IMR-90 (cell line): ENCODE measurements around the gene SLIT3. TPM values are rescaled to one million over a fixed set of nuclear protein-coding genes. Genes with fewer than 3 reads are reported as not detected.

ENCODE experiments used
- ATAC-seq: fragments of 200-7000 bp; cut with Tn5 transposase; 2 replicates; pipeline ENCODE4 v1.9.1; 2020; ENCODE audit warnings: low read depth, mild to moderate bottlenecking, moderate library complexity
- BruUV-seq: library from RNA; stranded (reverse); fragments of 400-500 nt; replicated peaks from 2 replicates; lab custom pipeline; 2021; lab: Mats Ljungman, UMichigan
- CTCF ChIA-PET: fragments of 300-600 bp; formaldehyde crosslinking; extraction: SDS; loops from one replicate; lab custom pipeline; 2021; ENCODE audit warnings: antibody characterized with exemption; lab: Yijun Ruan, JAX
- POLR2A ChIA-PET: fragments of 300-600 bp; sonication (Branson Sonifier 250); formaldehyde crosslinking; loops from one replicate; lab custom pipeline; 2022; ENCODE audit warnings: antibody characterized with exemption; ENCODE audit not compliant: unreplicated experiment; lab: Charles Lee
- DNase-seq: peaks from one replicate; pipeline ENCODE4 v3.0.0; 2013
- H2AFZ ChIP-seq: replicated peaks from 2 replicates; pipeline ENCODE3; 2013; ENCODE audit warnings: low read length, mild to moderate bottlenecking; ENCODE audit not compliant: poor library complexity
- H2AK5ac ChIP-seq: 2 replicates; pipeline ENCODE4 v1.6.1; 2013; ENCODE audit warnings: low read depth, low read length, inconsistent platforms
- H2AK9ac ChIP-seq: replicated peaks from 2 replicates; pipeline ENCODE3; 2013; ENCODE audit warnings: mild to moderate bottlenecking, low read depth, low read length, moderate library complexity; ENCODE audit not compliant: poor library complexity
- H2BK120ac ChIP-seq: 2 replicates; pipeline ENCODE4 v1.6.1; 2013; ENCODE audit warnings: low read depth, low read length, inconsistent platforms
- H2BK15ac ChIP-seq: 3 replicates; pipeline ENCODE4 v1.6.1; 2013; ENCODE audit warnings: low read depth, low read length, inconsistent platforms
- H2BK20ac ChIP-seq: 2 replicates; pipeline ENCODE4 v1.6.1; 2013; ENCODE audit warnings: low read depth, mild to moderate bottlenecking, inconsistent platforms, low read length, moderate library complexity
- H2BK5ac ChIP-seq: 2 replicates; pipeline ENCODE4 v1.6.1; 2013; ENCODE audit warnings: mild to moderate bottlenecking, low read depth, low read length, inconsistent platforms; ENCODE audit not compliant: poor library complexity, severe bottlenecking
- H3K14ac ChIP-seq: replicated peaks from 2 replicates; pipeline ENCODE4 v1.6.1; 2013; ENCODE audit warnings: low read depth, low read length, inconsistent platforms
- H3K18ac ChIP-seq: 2 replicates; pipeline ENCODE4 v1.6.1; 2013; ENCODE audit warnings: low read depth, low read length, control low read depth
- H3K23ac ChIP-seq: 2 replicates; pipeline ENCODE4 v1.6.1; 2013; ENCODE audit warnings: low read depth, low read length, inconsistent platforms
- H3K27ac ChIP-seq: 2 replicates; pipeline ENCODE4 v1.5.1; 2013; ENCODE audit warnings: mild to moderate bottlenecking, control low read depth, low read length; ENCODE audit not compliant: insufficient read depth
- H3K27me3 ChIP-seq: 2 replicates; pipeline ENCODE4 v1.6.1; 2013; ENCODE audit warnings: low read length; ENCODE audit not compliant: control insufficient read depth, insufficient read depth
- H3K36me3 ChIP-seq: 2 replicates; pipeline ENCODE4 v1.6.1; 2013; ENCODE audit warnings: low read length, mixed read lengths; ENCODE audit not compliant: control insufficient read depth, insufficient read depth
- H3K4ac ChIP-seq: 2 replicates; pipeline ENCODE4 v1.6.1; 2013; ENCODE audit warnings: low read depth, low read length, inconsistent platforms
- H3K4me1 ChIP-seq: 2 replicates; pipeline ENCODE4 v1.6.1; 2013; ENCODE audit warnings: low read length, mixed read lengths; ENCODE audit not compliant: control insufficient read depth, insufficient read depth
- H3K4me2 ChIP-seq: 2 replicates; pipeline ENCODE4 v1.6.1; 2013; ENCODE audit warnings: low read depth, mild to moderate bottlenecking, control low read depth, low read length, moderate library complexity
- H3K4me3 ChIP-seq: 2 replicates; pipeline ENCODE4 v1.5.1; 2013; ENCODE audit warnings: low read depth, mild to moderate bottlenecking, control low read depth, low read length, moderate library complexity; ENCODE audit not compliant: insufficient read depth
- H3K56ac ChIP-seq: 2 replicates; pipeline ENCODE4 v1.6.1; 2013; ENCODE audit warnings: low read length, inconsistent platforms; ENCODE audit not compliant: insufficient read depth; ENCODE audit errors: extremely low read depth
- H3K79me1 ChIP-seq, 2 experiments: 2 replicates each; pipeline ENCODE4 v1.6.1; 2013; ENCODE audit warnings: low read length in 2 of 2, inconsistent platforms in 1 of 2, low read depth in 1 of 2
- H3K9ac ChIP-seq: 2 replicates; pipeline ENCODE4 v1.6.1; 2013; ENCODE audit warnings: low read depth, low read length, control low read depth
- H3K9me1 ChIP-seq: 2 replicates; pipeline ENCODE4 v1.6.1; 2013; ENCODE audit warnings: low read length, inconsistent platforms; ENCODE audit not compliant: insufficient read depth
- H3K9me3 ChIP-seq: 2 replicates; pipeline ENCODE4 v1.6.1; 2013; ENCODE audit warnings: low read length; ENCODE audit not compliant: control insufficient read depth, insufficient read depth
- H4K20me1 ChIP-seq: 2 replicates; pipeline ENCODE4 v1.6.1; 2013; ENCODE audit warnings: low read length, inconsistent platforms; ENCODE audit not compliant: insufficient read depth
- H4K5ac ChIP-seq: 2 replicates; pipeline ENCODE4 v1.6.1; 2013; ENCODE audit warnings: mild to moderate bottlenecking, low read depth, low read length, control low read depth
- H4K8ac ChIP-seq, 2 experiments: 2 replicates each; pipeline ENCODE4 v1.6.1; 2013; ENCODE audit warnings: low read depth in 2 of 2, low read length in 2 of 2, control low read depth in 1 of 2, inconsistent platforms in 1 of 2
- H4K91ac ChIP-seq: 2 replicates; pipeline ENCODE4 v1.6.1; 2013; ENCODE audit warnings: low read depth, low read length, inconsistent platforms; ENCODE audit not compliant: insufficient read depth
- BHLHE40 ChIP-seq: fragments of 150-350 bp; IDR thresholded peaks from 2 replicates; pipeline ENCODE4 v1.6.1; 2016; ENCODE audit warnings: mild to moderate bottlenecking, low read depth, low read length
- CEBPB ChIP-seq: IDR thresholded peaks from 2 replicates; pipeline ENCODE4 v1.6.1; 2012; ENCODE audit warnings: low read depth, low read length, improper control_type of control experiment
- CHD1 ChIP-seq: IDR thresholded peaks from 2 replicates; pipeline ENCODE4 v1.6.1; 2012; ENCODE audit warnings: low read depth, low read length, improper control_type of control experiment
- CTCF ChIP-seq: conservative IDR thresholded peaks from 2 replicates; pipeline ENCODE4 v1.5.1; 2012; ENCODE audit warnings: mild to moderate bottlenecking, low read depth, low read length, improper control_type of control experiment
- FOS ChIP-seq: fragments of 150-350 bp; IDR thresholded peaks from 2 replicates; pipeline ENCODE4 v1.6.1; 2016; ENCODE audit warnings: low read depth, low read length
- MAFK ChIP-seq: IDR thresholded peaks from 2 replicates; pipeline ENCODE4 v1.6.1; 2012; ENCODE audit warnings: low read depth, low read length, improper control_type of control experiment
- MAZ ChIP-seq: IDR thresholded peaks from 2 replicates; pipeline ENCODE4 v1.6.1; 2012; ENCODE audit warnings: low read depth, mild to moderate bottlenecking, low read length, improper control_type of control experiment, moderate library complexity, borderline replicate concordance
- MXI1 ChIP-seq: IDR thresholded peaks from 2 replicates; pipeline ENCODE4 v1.6.1; 2012; ENCODE audit warnings: low read depth, mild to moderate bottlenecking, low read length, moderate library complexity, borderline replicate concordance
- NFE2L2 ChIP-seq: fragments of 150-350 bp; IDR thresholded peaks from 2 replicates; pipeline ENCODE4 v1.6.1; 2016; ENCODE audit warnings: low read depth, mild to moderate bottlenecking, low read length
- POLR2A ChIP-seq: IDR thresholded peaks from 2 replicates; pipeline ENCODE4 v1.6.1; 2012; ENCODE audit warnings: mild to moderate bottlenecking, low read depth, low read length
- RAD21 ChIP-seq: IDR thresholded peaks from 2 replicates; pipeline ENCODE4 v1.6.1; 2012; ENCODE audit warnings: low read length, improper control_type of control experiment
- RCOR1 ChIP-seq: IDR thresholded peaks from 2 replicates; pipeline ENCODE4 v1.6.1; 2012; ENCODE audit warnings: mild to moderate bottlenecking, low read length, improper control_type of control experiment; ENCODE audit not compliant: insufficient replicate concordance
- RFX5 ChIP-seq: IDR thresholded peaks from 2 replicates; pipeline ENCODE4 v1.8.0; 2012; ENCODE audit warnings: low read depth, mild to moderate bottlenecking, low read length, moderate library complexity
- SMC3 ChIP-seq: fragments of 150-350 bp; IDR thresholded peaks from 2 replicates; pipeline ENCODE4 v1.6.1; 2016; ENCODE audit warnings: low read depth, mild to moderate bottlenecking, antibody characterized with exemption, low read length, moderate library complexity
- USF2 ChIP-seq: fragments of 150-350 bp; IDR thresholded peaks from 2 replicates; pipeline ENCODE4 v1.6.1; 2017; ENCODE audit warnings: mild to moderate bottlenecking, antibody characterized with exemption, low read length, low read depth
- WGBS, 2 experiments: methylation state at CpG; one replicate each; pipeline versions ENCODE4 v1.1.5 to v1.1.7; 2013; ENCODE audit warnings: missing lambda C conversion rate in 2 of 2; ENCODE audit not compliant: insufficient read length in 1 of 2; ENCODE audit errors: extremely low coverage in 2 of 2; 5-methylcytosine and 5-hydroxymethylcytosine counted together
- dilution Hi-C: fragments of 300-500 bp; cut with HindIII; formaldehyde crosslinking; loops from one replicate; pipeline ENCODE4 v1.14.3; 2018; ENCODE audit warnings: low sequenced_read_pairs; ENCODE audit not compliant: unreplicated experiment
- in situ Hi-C: fragments of 300-500 bp; cut with MboI; formaldehyde crosslinking; loops from 3 replicates; pipeline ENCODE4 v1.14.3; 2019; ENCODE audit warnings: low sequenced_read_pairs, inconsistent platforms, mixed read lengths
- intact Hi-C: fragments of 100-400 bp; cut with micrococcal nuclease; formaldehyde crosslinking; loops from 2 replicates; pipeline ENCODE4 v1.10.0; 2022
- polyA plus RNA-seq, 3 experiments: library from polyadenylated mRNA; depleted of rRNA; stranded (reverse); fragments of >200 nt; gene quantifications; 2 replicates each; pipeline ENCODE4 v1.2.3, GENCODE V29; 2012; ENCODE audit warnings: low replicate concordance in 1 of 3
- total RNA-seq: library from RNA; depleted of rRNA; stranded (reverse); fragments of >200 nt; gene quantifications from 2 replicates; pipeline ENCODE4 v1.2.3, GENCODE V29; 2012

The SLIT3 gene
- total and polyA plus RNA-seq, 2 of the 4 experiments (the other 2 are of a cell fraction) = 0.18 to 0.50 TPM

GRCh38 chr5:168943091-168943884, 357.7 kb downstream of the SLIT3 start:
- Histone ChIP-seq H3K27ac (no peak overlapping the region), H3K27me3 (no peaks in the 10 kb centered on the region; the same call in 1 of the 2 replicates), H2BK15ac (no peak overlapping the region), H3K18ac (no peak overlapping the region), H3K4me2 (no peak overlapping the region), H3K9me1 (no peaks in the 10 kb centered on the region), H2AK9ac (no peak overlapping the region), H2BK120ac (no peak overlapping the region), H3K79me1 (no peaks in the 10 kb centered on the region), H2BK5ac (no peak overlapping the region), H4K8ac (no peak overlapping the region), H3K4me3 (no peak overlapping the region), H4K5ac (no peak overlapping the region), H3K4ac (no peak overlapping the region), H2BK20ac (no peak overlapping the region), H3K9ac (no peak overlapping the region), H2AK5ac (no peak overlapping the region), H3K23ac (no peak overlapping the region), H3K4me1 (no peaks in the 10 kb centered on the region), H3K9me3 (no peaks in the 10 kb centered on the region), H3K36me3 (no peaks in the 10 kb centered on the region), H3K14ac (no peak overlapping the region), H2AFZ (no peak overlapping the region), H4K91ac (no peak overlapping the region), H4K20me1 (no peaks in the 10 kb centered on the region), H3K56ac (no peak overlapping the region)
- POLR2A ChIA-PET = no interaction called here
- DNase-seq = no peak
- BruUV-seq = no TSS peak
- WGBS, 2 experiments = 17% methylated on average over 1 of the region's 2 CpGs; no CpG with 5 or more reads in 1 of the 2 experiments
- in situ Hi-C loops (no loop called here), dilution Hi-C loops (no loop called here), intact Hi-C loops (no loop called here)
- CTCF ChIA-PET = interaction anchor here (1.5 kb wide), 1 partner anchor 236 kb away, joined by 3 read pairs; no protein-coding TSS in a partner anchor
- no peak for ATAC-seq
- no peak for TF ChIP-seq RFX5
- TF ChIP-seq MAFK = no peak
- no peak for TF ChIP-seq FOS
- TF ChIP-seq NFE2L2 = no peak
- TF ChIP-seq RCOR1 = no peak
- no peak for TF ChIP-seq POLR2A
- TF ChIP-seq USF2 = no peak
- TF ChIP-seq MXI1 = no peak
- TF ChIP-seq MAZ = no peak
- no peak for TF ChIP-seq RAD21
- TF ChIP-seq CTCF = no peak
- no peak for TF ChIP-seq CEBPB
- no peak for TF ChIP-seq SMC3
- TF ChIP-seq BHLHE40 = no peak
- TF ChIP-seq CHD1 = no peak
